HG03045 (cell line): ENCODE results near the gene INAFM2.

Experiments used
- ATAC-seq: cut with Tn5 transposase; IDR thresholded peaks from one replicate; pipeline ENCODE4 v1.9.1; 2021; ENCODE audit warnings: mild to moderate bottlenecking, moderate library complexity; ENCODE audit not compliant: unreplicated experiment

The INAFM2 gene

GRCh38 chr15:40287505-40287904 is 36.0 kb upstream of the INAFM2 start:
- ATAC-seq, result no peak

- ATAC-seq, result no peak
Observed at GRCh38 chr15:40287968-40288367, 35.5 kb upstream of the INAFM2 start.

- no peak for ATAC-seq
Observed at GRCh38 chr15:40289140-40289775, 34.2 kb upstream of the INAFM2 start.

GRCh38 chr15:40290545-40290917 is 33.0 kb upstream of the INAFM2 start:
- ATAC-seq, result no peak

GRCh38 chr15:40290918-40291574 is 32.4 kb upstream of the INAFM2 start:
- ATAC-seq, result no peak

GRCh38 chr15:40292246-40292645 is 31.2 kb upstream of the INAFM2 start:
- ATAC-seq, result no peak

- no peak for ATAC-seq
Observed at GRCh38 chr15:40293006-40293405, 30.5 kb upstream of the INAFM2 start.

GRCh38 chr15:40293905-40294895 is 29.3 kb upstream of the INAFM2 start:
- no peak for ATAC-seq

- ATAC-seq, result no peak
Observed at GRCh38 chr15:40295297-40295696, 28.2 kb upstream of the INAFM2 start.

- no peak for ATAC-seq
Observed at GRCh38 chr15:40295877-40296560, 27.5 kb upstream of the INAFM2 start.

GRCh38 chr15:40296561-40297230 is 26.8 kb upstream of the INAFM2 start:
- ATAC-seq, result no peak

GRCh38 chr15:40297356-40297755 is 26.1 kb upstream of the INAFM2 start:
- ATAC-seq, result no peak

- no peak for ATAC-seq
Observed at GRCh38 chr15:40298216-40298935, 25.1 kb upstream of the INAFM2 start.

GRCh38 chr15:40300367-40300766 is 23.1 kb upstream of the INAFM2 start:
- ATAC-seq, result no peak

GRCh38 chr15:40300771-40301170 is 22.7 kb upstream of the INAFM2 start:
- ATAC-seq, result no peak

- no peak for ATAC-seq
Observed at GRCh38 chr15:40301467-40302179, 21.9 kb upstream of the INAFM2 start.

GRCh38 chr15:40302288-40302886 is 21.1 kb upstream of the INAFM2 start:
- ATAC-seq, result no peak

GRCh38 chr15:40302981-40303380 is 20.5 kb upstream of the INAFM2 start:
- ATAC-seq, result no peak

- no peak for ATAC-seq
Observed at GRCh38 chr15:40303576-40303975, 19.9 kb upstream of the INAFM2 start.
